Thyroid gland (tissue), 4 donors: Measurements from ENCODE around the gene TBL1Y. TPM values are rescaled to one million over a fixed set of nuclear protein-coding genes. Genes with fewer than 3 reads are reported as not detected.

Source experiments
- DNase-seq, 2 donors: peaks; one replicate each; pipeline ENCODE4 v3.0.0-alpha.2; 2019
- H3K27ac ChIP-seq, 3 donors: fragments of 200-600 bp; sonication (generic); 1 replicate in 2 of 3; 2 replicates in 1 of 3; pipeline ENCODE4 v1.5.1; 2016 to 2019; ENCODE audit warnings: mild to moderate bottlenecking in 1 of 3, moderate library complexity in 1 of 3
- H3K27me3 ChIP-seq: fragments of 200-600 bp; sonication (generic); one replicate; pipeline ENCODE4 v1.5.1; 2019
- H3K36me3 ChIP-seq, 2 donors: fragments of 200-600 bp; sonication (generic); one replicate each; pipeline ENCODE4 v1.5.1; 2016 to 2019
- H3K4me1 ChIP-seq, 2 donors: fragments of 200-600 bp; sonication (generic); one replicate each; pipeline ENCODE4 v1.5.1; 2017 to 2019
- H3K4me3 ChIP-seq, 3 donors: fragments of 200-600 bp; sonication (generic); replicated peaks in 1 of 3; 1 replicate in 2 of 3; 2 replicates in 1 of 3; pipeline ENCODE4 v1.5.1; 2016; ENCODE audit warnings: mild to moderate bottlenecking in 1 of 3
- H3K9me3 ChIP-seq: fragments of 200-600 bp; sonication (generic); one replicate; pipeline ENCODE4 v1.5.1; 2017
- POLR2A ChIP-seq, 2 donors: fragments of 450-650 bp; IDR thresholded peaks; one replicate each; pipeline ENCODE4 v1.6.1; 2017; ENCODE audit warnings: antibody characterized with exemption in 2 of 2, mild to moderate bottlenecking in 2 of 2, moderate library complexity in 1 of 2
- WGBS, 2 donors: methylation state at CpG; one replicate each; pipeline ENCODE4 v1.1.5; 2017; 5-methylcytosine and 5-hydroxymethylcytosine counted together
- intact Hi-C: fragments of 100-400 bp; cut with DNase I; formaldehyde crosslinking; loops from one replicate; pipeline ENCODE4 v1.15.1; 2023
- total RNA-seq, 4 donors: library from RNA; depleted of rRNA; stranded (reverse); fragments of >200 nt; gene quantifications; one replicate each; pipeline ENCODE4 v1.2.3, GENCODE V29; 2016
- TF ChIP-seq, protein P1 (sequence below), 6 experiments: fragments of 200-600 bp in 3 of 6; fragments of 450-650 bp in 3 of 6; sonication (generic) in 3 of 6; IDR thresholded peaks; one replicate each; pipeline ENCODE4 v1.5.1; 2016 to 2019; ENCODE audit warnings: antibody characterized with exemption in 6 of 6, mild to moderate bottlenecking in 2 of 6, inconsistent platforms in 1 of 6, moderate library complexity in 1 of 6

TBL1Y gene
- total RNA-seq, 4 donors from 2014 or later: 15.4 to 15.8 TPM; not detected in 2

- Histone ChIP-seq H3K27ac (no peak overlapping the region), H3K36me3 (no peaks in the 10 kb centered on the region), H3K4me3 (no peak overlapping the region), H3K9me3 (no peaks in the 10 kb centered on the region), H3K27me3 (no peaks in the 10 kb centered on the region), H3K4me1 (no peaks in the 10 kb centered on the region)
- TF ChIP-seq, protein P1, sequence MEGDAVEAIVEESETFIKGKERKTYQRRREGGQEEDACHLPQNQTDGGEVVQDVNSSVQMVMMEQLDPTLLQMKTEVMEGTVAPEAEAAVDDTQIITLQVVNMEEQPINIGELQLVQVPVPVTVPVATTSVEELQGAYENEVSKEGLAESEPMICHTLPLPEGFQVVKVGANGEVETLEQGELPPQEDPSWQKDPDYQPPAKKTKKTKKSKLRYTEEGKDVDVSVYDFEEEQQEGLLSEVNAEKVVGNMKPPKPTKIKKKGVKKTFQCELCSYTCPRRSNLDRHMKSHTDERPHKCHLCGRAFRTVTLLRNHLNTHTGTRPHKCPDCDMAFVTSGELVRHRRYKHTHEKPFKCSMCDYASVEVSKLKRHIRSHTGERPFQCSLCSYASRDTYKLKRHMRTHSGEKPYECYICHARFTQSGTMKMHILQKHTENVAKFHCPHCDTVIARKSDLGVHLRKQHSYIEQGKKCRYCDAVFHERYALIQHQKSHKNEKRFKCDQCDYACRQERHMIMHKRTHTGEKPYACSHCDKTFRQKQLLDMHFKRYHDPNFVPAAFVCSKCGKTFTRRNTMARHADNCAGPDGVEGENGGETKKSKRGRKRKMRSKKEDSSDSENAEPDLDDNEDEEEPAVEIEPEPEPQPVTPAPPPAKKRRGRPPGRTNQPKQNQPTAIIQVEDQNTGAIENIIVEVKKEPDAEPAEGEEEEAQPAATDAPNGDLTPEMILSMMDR (IDR thresholded peaks at IDR 0.05): no peak
- TF ChIP-seq POLR2A (IDR thresholded peaks at IDR 0.05): no peak
- intact Hi-C loops: no loop called here
- no peak for DNase-seq
- 75 to 79% methylated on average over 4 of the region's 4 CpGs for WGBS, 2 donors
Observed at GRCh38 chrY:6949947-6950346, 39.5 kb downstream of the TBL1Y start.

GRCh38 chrY:6964732-6965131 lies 54.2 kb downstream of the TBL1Y start:
- TF ChIP-seq, protein P1 (IDR thresholded peaks at IDR 0.05): peak in 1 of 6 experiments; percentile 58
- TF ChIP-seq POLR2A (IDR thresholded peaks at IDR 0.05): no peak
- Histone ChIP-seq H3K4me3 (no peak overlapping the region), H3K27me3 (no peaks in the 10 kb centered on the region), H3K9me3 (no peaks in the 10 kb centered on the region), H3K27ac (no peak overlapping the region), H3K36me3 (no peaks in the 10 kb centered on the region), H3K4me1 (no peaks in the 10 kb centered on the region)
- intact Hi-C loops: no loop called here
- DNase-seq: peak; percentile 46 to 47
- 5 to 8% methylated on average over 6 to 9 of the region's 11 CpGs for WGBS, 2 donors

DNA sequence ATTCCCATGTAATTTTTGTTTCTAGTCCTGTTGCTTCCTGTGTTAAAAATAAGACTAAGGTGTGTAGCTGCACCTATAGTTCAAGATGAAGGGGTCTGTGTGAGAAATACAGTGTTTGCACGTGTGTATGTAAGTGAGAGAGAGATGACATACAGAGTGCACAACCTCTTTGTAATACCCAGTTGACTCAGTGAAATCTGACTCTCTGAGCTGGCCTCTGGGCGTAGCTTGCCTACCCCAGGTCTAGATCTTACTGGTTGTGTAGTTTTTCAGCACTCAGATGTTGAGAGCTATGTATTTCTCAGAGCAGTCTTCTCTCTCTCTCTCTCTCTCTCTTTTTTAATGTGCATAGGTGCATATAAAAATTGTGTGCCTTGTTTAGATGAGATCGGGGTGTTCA lies 56.0 kb downstream of the TBL1Y start:
- no peaks in the 10 kb centered on the region for H3K36me3 ChIP-seq
- H3K4me3 ChIP-seq: no peak overlapping the region
- DNase-seq: no peak
- H3K27ac ChIP-seq: no peak overlapping the region
- intact Hi-C loops: no loop called here
- WGBS, 2 donors: 87 to 97% methylated on average over 3 of the region's 3 CpGs
- TF ChIP-seq POLR2A (IDR thresholded peaks at IDR 0.05): no peak
- no peaks in the 10 kb centered on the region for H3K9me3 ChIP-seq
- no peaks in the 10 kb centered on the region for H3K4me1 ChIP-seq
- H3K27me3 ChIP-seq: no peaks in the 10 kb centered on the region

- H3K9me3 ChIP-seq: no peaks in the 10 kb centered on the region
- WGBS, 2 donors: 93 to 97% methylated on average over 3 to 5 of the region's 5 CpGs
- TF ChIP-seq POLR2A (IDR thresholded peaks at IDR 0.05): no peak
- TF ChIP-seq, protein P1 (IDR thresholded peaks at IDR 0.05): no peak
- H3K27ac ChIP-seq: no peak overlapping the region
- H3K4me1 ChIP-seq: no peaks in the 10 kb centered on the region
- no peaks in the 10 kb centered on the region for H3K36me3 ChIP-seq
- intact Hi-C loops: no loop called here
- no peaks in the 10 kb centered on the region for H3K27me3 ChIP-seq
- no peak for DNase-seq
- no peak overlapping the region for H3K4me3 ChIP-seq
Observed at GRCh38 chrY:6967736-6968135, 57.2 kb downstream of the TBL1Y start.

GRCh38 chrY:6968191-6968590 lies 57.7 kb downstream of the TBL1Y start:
- no peak overlapping the region for H3K27ac ChIP-seq
- H3K36me3 ChIP-seq: no peaks in the 10 kb centered on the region
- no peaks in the 10 kb centered on the region for H3K27me3 ChIP-seq
- WGBS, 2 donors: 88 to 91% methylated on average over 1 of the region's 1 CpG
- H3K9me3 ChIP-seq: no peaks in the 10 kb centered on the region
- no peaks in the 10 kb centered on the region for H3K4me1 ChIP-seq
- no peak overlapping the region for H3K4me3 ChIP-seq
- no peak for TF ChIP-seq POLR2A (IDR thresholded peaks at IDR 0.05)
- TF ChIP-seq, protein P1 (IDR thresholded peaks at IDR 0.05): no peak
- intact Hi-C loops: no loop called here
- DNase-seq: no peak
